GM23248 (cell line): Measurements from ENCODE around the gene CDH6.
"Not testable (repeated sequence)": the region's sequence is repeated elsewhere in the genome, so short reads cannot be mapped to it uniquely, and the experiment has no call there.

Experiments
- EZH2 ChIP-seq: fragments of 200-600 bp; sonication (generic); IDR thresholded peaks from 2 replicates; pipeline ENCODE4 v1.6.1; 2018; ENCODE audit warnings: antibody characterized with exemption, mild to moderate bottlenecking; ENCODE audit not compliant: insufficient read depth, poor library complexity, severe bottlenecking
- EZH2phosphoT487 ChIP-seq: fragments of 200-600 bp; sonication (generic); IDR thresholded peaks from 2 replicates; pipeline ENCODE4 v1.6.1; 2018; ENCODE audit warnings: antibody characterized with exemption, moderate library complexity, mild to moderate bottlenecking, low read depth; ENCODE audit not compliant: insufficient read depth

GRCh38 chr5:31361704-31362528 lies 168.4 kb downstream of the CDH6 start:
- TF ChIP-seq EZH2phosphoT487, EZH2: not testable (repeated sequence)
